Lower lobe of right lung (tissue), 2 donors: Measurements from ENCODE around the gene DCLK2. TPM values are rescaled to one million over a fixed set of nuclear protein-coding genes. Genes with fewer than 3 reads are reported as not detected.

ENCODE experiments used
- ATAC-seq, 2 donors: fragments of 200-7000 bp; cut with Tn5 transposase; one replicate each; pipeline ENCODE4 v1.9.1; 2020 to 2022; ENCODE audit warnings: mild to moderate bottlenecking in 2 of 2, moderate library complexity in 2 of 2
- DNase-seq: peaks from one replicate; pipeline ENCODE4 v3.0.0-alpha.2; 2020
- H3K27ac ChIP-seq: fragments of 200-600 bp; one replicate; pipeline ENCODE4 v1.8.0; 2022
- H3K27me3 ChIP-seq: fragments of 200-600 bp; one replicate; pipeline ENCODE4 v1.8.0; 2022; ENCODE audit warnings: low read depth
- H3K36me3 ChIP-seq: fragments of 200-600 bp; one replicate; pipeline ENCODE4 v1.8.0; 2022; ENCODE audit warnings: mild to moderate bottlenecking
- H3K4me1 ChIP-seq: fragments of 200-600 bp; one replicate; pipeline ENCODE4 v1.8.0; 2022
- H3K4me3 ChIP-seq: fragments of 200-600 bp; one replicate; pipeline ENCODE4 v1.8.0; 2022; ENCODE audit warnings: mild to moderate bottlenecking
- H3K9me3 ChIP-seq: fragments of 200-600 bp; one replicate; pipeline ENCODE4 v1.8.0; 2022
- intact Hi-C: fragments of 100-400 bp; cut with DNase I; formaldehyde crosslinking; loops from one replicate; pipeline ENCODE4 v1.11.0; 2022
- long read RNA-seq: library from polyadenylated mRNA; unstranded; transcript quantifications from one replicate; pipeline ENCODE4 v2.0.0, GENCODE V29; 2021
- total RNA-seq: library from RNA; stranded (reverse); fragmentation: NEBNext Ultra II Directional; extraction: Animal tissue kit (Norgen Biotek cat#: 25700); gene quantifications from one replicate; pipeline ENCODE4 v1.2.1, GENCODE V29; 2021
- TF ChIP-seq, protein P1 (sequence below): fragments of 200-600 bp; IDR thresholded peaks from one replicate; pipeline ENCODE4 v1.8.0; 2022; ENCODE audit warnings: antibody characterized with exemption, mild to moderate bottlenecking
- donor health status: DM: no; HTN: yes; CAD: no; lungs with severe emphysema.

The DCLK2 gene
- 2.9 TPM for total RNA-seq
- long read RNA-seq, full-length matches to known transcripts, result 2 of 6 reads
- long read RNA-seq, partial matches to known transcripts, result 1 of 6 reads
- long read RNA-seq, other reads (novel, unspliced or antisense), result 3 of 6 reads

DNA sequence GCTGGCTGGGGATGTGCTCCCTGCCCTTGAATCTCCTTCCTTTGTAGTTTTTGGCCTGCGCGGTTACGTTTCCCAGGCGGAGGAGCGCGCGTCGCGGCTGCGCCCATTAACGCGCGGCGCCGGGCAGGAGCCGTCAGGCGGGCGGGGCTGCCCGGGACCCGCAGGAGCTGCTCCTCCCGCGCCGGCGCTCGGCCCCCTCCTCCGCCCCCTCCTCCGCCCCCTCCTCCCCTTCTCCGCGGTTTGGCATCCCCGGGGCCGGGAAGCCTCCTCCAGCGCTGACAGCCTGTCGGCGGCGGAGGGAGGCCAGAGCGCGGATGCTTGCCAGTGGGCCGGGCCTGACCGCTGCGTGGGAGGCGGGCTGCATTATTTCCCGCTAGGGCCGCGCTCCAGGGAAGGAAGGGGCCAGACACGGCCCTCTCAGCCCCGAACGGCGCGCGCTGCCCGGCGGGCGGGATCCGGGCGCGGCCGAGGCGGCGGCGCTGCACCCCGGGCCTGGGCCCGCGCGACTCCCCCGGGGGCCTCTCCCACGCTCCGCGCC, at the start of gene DCLK2:
Gene DCLK2, plus strand, starts transcription at position 405 of the 538 bp plus-strand sequence. CDS start 583 bp downstream, outside the sequence.
- no peaks in the 10 kb centered on the region for H3K9me3 ChIP-seq
- intact Hi-C loops, result no loop called here
- H3K27me3 ChIP-seq, result no peaks in the 10 kb centered on the region
- peak within 1 kb of the TSS; percentile 81 for H3K4me3 ChIP-seq
- TF ChIP-seq, protein P1, sequence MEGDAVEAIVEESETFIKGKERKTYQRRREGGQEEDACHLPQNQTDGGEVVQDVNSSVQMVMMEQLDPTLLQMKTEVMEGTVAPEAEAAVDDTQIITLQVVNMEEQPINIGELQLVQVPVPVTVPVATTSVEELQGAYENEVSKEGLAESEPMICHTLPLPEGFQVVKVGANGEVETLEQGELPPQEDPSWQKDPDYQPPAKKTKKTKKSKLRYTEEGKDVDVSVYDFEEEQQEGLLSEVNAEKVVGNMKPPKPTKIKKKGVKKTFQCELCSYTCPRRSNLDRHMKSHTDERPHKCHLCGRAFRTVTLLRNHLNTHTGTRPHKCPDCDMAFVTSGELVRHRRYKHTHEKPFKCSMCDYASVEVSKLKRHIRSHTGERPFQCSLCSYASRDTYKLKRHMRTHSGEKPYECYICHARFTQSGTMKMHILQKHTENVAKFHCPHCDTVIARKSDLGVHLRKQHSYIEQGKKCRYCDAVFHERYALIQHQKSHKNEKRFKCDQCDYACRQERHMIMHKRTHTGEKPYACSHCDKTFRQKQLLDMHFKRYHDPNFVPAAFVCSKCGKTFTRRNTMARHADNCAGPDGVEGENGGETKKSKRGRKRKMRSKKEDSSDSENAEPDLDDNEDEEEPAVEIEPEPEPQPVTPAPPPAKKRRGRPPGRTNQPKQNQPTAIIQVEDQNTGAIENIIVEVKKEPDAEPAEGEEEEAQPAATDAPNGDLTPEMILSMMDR, result no peak
- DNase-seq (peak; percentile 76), ATAC-seq (peak; percentile 87)
- peaks cover 20% of the 10 kb centered on the region for H3K4me1 ChIP-seq
- H3K36me3 ChIP-seq, result no peaks in the 10 kb centered on the region
- H3K27ac ChIP-seq, result peak within 1 kb of the TSS; percentile 80

DNA sequence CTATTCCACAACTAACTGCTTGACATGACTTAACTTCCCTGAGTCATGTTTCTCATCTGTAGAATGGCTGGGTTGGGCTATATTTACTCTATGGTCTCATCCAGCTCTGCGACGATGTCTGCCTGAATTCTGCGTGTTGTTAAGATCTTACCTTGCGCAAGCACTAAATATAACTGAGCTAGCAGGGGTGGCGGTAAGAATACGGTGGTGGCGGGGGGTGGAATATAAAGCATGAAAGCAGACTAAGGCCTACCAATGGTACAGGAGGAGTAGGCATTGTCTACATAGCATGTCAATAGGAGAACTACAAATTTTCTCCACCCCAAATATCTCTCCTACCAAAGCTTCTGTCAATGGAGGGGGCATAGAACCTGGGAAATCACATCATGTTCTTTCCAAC, 45.7 kb upstream of the DCLK2 start:
- intact Hi-C loops, result no loop called here
- H3K4me1 ChIP-seq, result no peaks in the 10 kb centered on the region
- H3K9me3 ChIP-seq, result peaks cover 2% of the 10 kb centered on the region
- no peaks in the 10 kb centered on the region for H3K36me3 ChIP-seq
- no peak for DNase-seq
- H3K27ac ChIP-seq, result no peak overlapping the region
- H3K4me3 ChIP-seq, result no peak overlapping the region
- H3K27me3 ChIP-seq, result no peaks in the 10 kb centered on the region
- no peak for ATAC-seq
- TF ChIP-seq, protein P1, result no peak

DNA sequence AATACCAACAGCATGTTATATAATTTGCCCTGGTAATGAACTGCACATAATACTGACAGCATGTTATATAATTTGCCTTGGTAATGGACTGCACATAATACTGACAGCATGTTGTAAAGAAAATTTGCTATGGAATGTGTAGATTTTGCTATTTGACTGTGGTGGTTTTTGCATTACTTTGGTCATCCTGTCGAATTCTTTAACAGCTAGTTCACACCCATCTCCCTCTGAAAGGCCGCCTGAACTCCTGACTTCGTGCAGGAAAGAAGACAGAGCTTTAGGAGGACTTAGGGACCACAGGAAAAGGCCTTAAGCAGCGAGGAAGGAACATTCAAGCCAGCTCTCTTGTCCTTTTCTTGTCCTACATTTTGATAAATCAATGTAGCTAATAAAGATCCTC, 45.2 kb upstream of the DCLK2 start:
- ATAC-seq (no peak), DNase-seq (no peak)
- intact Hi-C loops, result no loop called here
- TF ChIP-seq, protein P1, result no peak
- Histone ChIP-seq H3K4me3 (no peak overlapping the region), H3K36me3 (no peaks in the 10 kb centered on the region), H3K27me3 (no peaks in the 10 kb centered on the region), H3K27ac (no peak overlapping the region), H3K9me3 (no peaks in the 10 kb centered on the region), H3K4me1 (no peaks in the 10 kb centered on the region)

DNA sequence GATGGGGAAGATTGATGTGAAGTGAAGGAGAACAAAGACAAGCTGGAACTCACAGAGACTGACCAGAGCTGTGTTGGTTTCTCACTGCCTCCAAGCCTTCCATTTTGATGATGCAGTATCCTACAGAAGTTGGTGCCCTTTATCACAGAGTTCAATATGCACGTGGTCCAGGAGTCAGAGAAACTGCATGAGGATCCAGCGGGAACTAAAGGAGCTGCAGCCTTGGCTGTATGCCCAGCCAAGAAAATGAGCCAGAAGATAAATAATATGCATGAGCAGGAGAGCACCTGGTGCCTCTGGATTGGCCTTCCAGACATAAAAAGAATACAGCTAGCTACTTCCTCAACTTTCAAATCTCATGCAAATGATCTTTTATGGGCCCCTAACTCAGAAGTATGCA, 44.3 kb upstream of the DCLK2 start:
- intact Hi-C loops, result no loop called here
- DNase-seq (no peak), ATAC-seq (no peak)
- TF ChIP-seq, protein P1, result no peak
- no peaks in the 10 kb centered on the region for H3K27me3 ChIP-seq
- no peaks in the 10 kb centered on the region for H3K9me3 ChIP-seq
- no peaks in the 10 kb centered on the region for H3K36me3 ChIP-seq
- H3K27ac ChIP-seq, result no peak overlapping the region
- H3K4me3 ChIP-seq, result no peak overlapping the region
- no peaks in the 10 kb centered on the region for H3K4me1 ChIP-seq

DNA sequence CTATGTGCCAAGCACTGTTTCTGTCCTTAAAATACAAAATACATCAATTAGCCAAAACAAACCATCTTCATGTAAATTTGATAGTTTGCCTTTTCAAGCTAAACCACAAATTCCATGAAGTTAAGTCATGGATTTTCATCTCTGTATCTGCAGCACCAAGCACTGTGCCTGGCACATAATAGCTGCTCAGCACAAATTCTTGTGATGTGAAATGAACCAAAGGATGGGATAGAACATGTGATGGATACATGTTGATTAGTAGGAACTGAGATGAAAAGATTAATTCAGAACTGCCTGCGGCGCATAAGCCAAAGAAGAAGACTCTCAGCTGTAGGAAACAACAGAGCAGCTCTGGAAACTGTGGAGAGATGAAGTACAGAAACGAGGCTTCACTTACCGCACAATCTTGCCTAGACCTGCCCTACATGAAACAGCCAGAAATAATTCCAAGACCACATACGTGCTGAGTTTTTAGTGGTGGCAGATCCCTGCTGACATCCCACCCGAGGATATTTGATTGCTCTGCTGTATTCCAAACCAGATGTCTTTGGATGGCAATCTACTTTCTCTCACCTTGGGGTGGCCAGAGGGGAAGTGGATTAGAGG, 40.9 kb upstream of the DCLK2 start:
- no peaks in the 10 kb centered on the region for H3K9me3 ChIP-seq
- no peak for ATAC-seq
- TF ChIP-seq, protein P1, result no peak
- H3K27me3 ChIP-seq, result no peaks in the 10 kb centered on the region
- no peaks in the 10 kb centered on the region for H3K4me1 ChIP-seq
- intact Hi-C loops, result no loop called here
- H3K27ac ChIP-seq, result no peak overlapping the region
- no peak overlapping the region for H3K4me3 ChIP-seq
- no peaks in the 10 kb centered on the region for H3K36me3 ChIP-seq
- no peak for DNase-seq
